ENCODE data around the gene ARHGAP10. TPM values are rescaled to one million over a fixed set of nuclear protein-coding genes. Genes with fewer than 3 reads are reported as not detected.
A peak's percentile ranks its signal among the peaks of the same experiment; 100 is the strongest.

Gene ARHGAP10
- total RNA-seq, 4 donors from 2014 or later = 153 to 404 (median 215) TPM

- Histone ChIP-seq H3K4me3 (no peak overlapping the region), H3K27ac (peak overlapping the region in 3 of 4 donors; percentile 21 to 59 (median 33)), H3K36me3 (no peaks in the 10 kb centered on the region), H3K4me1 (peaks cover 0 to 53% (median 6%) of the 10 kb centered on the region in 3 donors), H3K27me3 (no peaks in the 10 kb centered on the region), H3K9me3 (no peaks in the 10 kb centered on the region)
- TF ChIP-seq EP300 (IDR thresholded peaks at IDR 0.05) (no peak), CTCF (IDR thresholded peaks at IDR 0.05) (no peak), POLR2AphosphoS5 (IDR thresholded peaks at IDR 0.05) (peak; percentile 76)
- ATAC-seq = peak; percentile 88
- WGBS, 2 donors (ENCODE audit: low coverage in 1 of 2) = 34 to 39% methylated on average over 7 of the region's 7 CpGs
These were observed 275.4 kb downstream of the ARHGAP10 start for GRCh38 chr4:148007314-148007760.

GRCh38 chr4:148007792-148008191 is 275.9 kb downstream of the ARHGAP10 start:
- WGBS, 2 donors (ENCODE audit: low coverage in 1 of 2) = 36 to 57% methylated on average over 3 of the region's 3 CpGs
- peak; percentile 33 for ATAC-seq
- peak overlapping the region in 3 of 4 donors; percentile 21 to 59 (median 33) for H3K27ac ChIP-seq

GRCh38 chr4:148015058-148015457 is 283.2 kb downstream of the ARHGAP10 start:
- no peak for TF ChIP-seq POLR2A (IDR thresholded peaks at IDR 0.05)
- no peak for TF ChIP-seq POLR2AphosphoS5 (IDR thresholded peaks at IDR 0.05)
- no peak for TF ChIP-seq EP300 (IDR thresholded peaks at IDR 0.05)
- no peak for TF ChIP-seq CTCF (IDR thresholded peaks at IDR 0.05)
- Histone ChIP-seq H3K27me3 (no peaks in the 10 kb centered on the region), H3K9me3 (no peaks in the 10 kb centered on the region), H3K36me3 (no peaks in the 10 kb centered on the region), H3K27ac (no peak overlapping the region), H3K4me3 (no peak overlapping the region), H3K4me1 (peaks cover 4 to 62% (median 8%) of the 10 kb centered on the region in 3 donors)
- WGBS, 2 donors (ENCODE audit: low coverage in 1 of 2) = 31 to 79% methylated on average over 2 of the region's 2 CpGs
- ATAC-seq = no peak

More at GRCh38 chr4:148007792-148008191, 275.9 kb downstream of the ARHGAP10 start:
- Histone ChIP-seq H3K27me3 (no peaks in the 10 kb centered on the region), H3K4me3 (no peak overlapping the region), H3K4me1 (peaks cover 0 to 55% (median 6%) of the 10 kb centered on the region in 3 donors), H3K36me3 (no peaks in the 10 kb centered on the region), H3K9me3 (no peaks in the 10 kb centered on the region)
- no peak for TF ChIP-seq EP300 (IDR thresholded peaks at IDR 0.05)
- TF ChIP-seq POLR2A (IDR thresholded peaks at IDR 0.05) = no peak
- TF ChIP-seq CTCF (IDR thresholded peaks at IDR 0.05) = no peak
- no peak for TF ChIP-seq POLR2AphosphoS5 (IDR thresholded peaks at IDR 0.05)

GRCh38 chr4:148015468-148015867 is 283.6 kb downstream of the ARHGAP10 start:
- ATAC-seq = no peak
- Histone ChIP-seq H3K9me3 (no peaks in the 10 kb centered on the region), H3K27me3 (no peaks in the 10 kb centered on the region), H3K4me1 (peaks cover 4 to 62% (median 8%) of the 10 kb centered on the region in 3 donors), H3K27ac (no peak overlapping the region), H3K4me3 (no peak overlapping the region), H3K36me3 (peaks cover 0 to 2% of the 10 kb centered on the region in 2 donors)
- WGBS, 2 donors (ENCODE audit: low coverage in 1 of 2) = 88 to 96% methylated on average over 6 to 8 of the region's 8 CpGs
- TF ChIP-seq EP300 (IDR thresholded peaks at IDR 0.05) (no peak), POLR2AphosphoS5 (IDR thresholded peaks at IDR 0.05) (no peak), CTCF (IDR thresholded peaks at IDR 0.05) (no peak), POLR2A (IDR thresholded peaks at IDR 0.05) (no peak)

GRCh38 chr4:148016063-148016637 is 284.3 kb downstream of the ARHGAP10 start:
- H3K9me3 ChIP-seq = no peaks in the 10 kb centered on the region
- H3K27ac ChIP-seq = no peak overlapping the region
- peaks cover 4 to 65% (median 8%) of the 10 kb centered on the region in 3 donors for H3K4me1 ChIP-seq
- H3K27me3 ChIP-seq = no peaks in the 10 kb centered on the region
- 78% methylated on average over 6 of the region's 6 CpGs; no CpG with 5 or more reads in 1 of the 2 donors for WGBS, 2 donors (ENCODE audit: low coverage in 1 of 2)
- no peak overlapping the region for H3K4me3 ChIP-seq
- no peak for TF ChIP-seq CTCF (IDR thresholded peaks at IDR 0.05)
- no peak for TF ChIP-seq POLR2A (IDR thresholded peaks at IDR 0.05)
- TF ChIP-seq POLR2AphosphoS5 (IDR thresholded peaks at IDR 0.05) = no peak
- TF ChIP-seq EP300 (IDR thresholded peaks at IDR 0.05) = no peak
- H3K36me3 ChIP-seq = peaks cover 0 to 3% of the 10 kb centered on the region in 2 donors
- no peak for ATAC-seq

All from gastroesophageal sphincter (tissue), 4 donors.